K562 (cell line): ENCODE results near the gene MAPK4.

Source experiments
- CEBPG ChIP-seq, 3 experiments: fragments of 200-800 bp in 1 of 3; sonication (Bioruptor generic) in 1 of 3; sonication (generic) in 1 of 3; formaldehyde crosslinking in 1 of 3; IDR thresholded peaks in 2 of 3; conservative IDR thresholded peaks in 1 of 3; 2 replicates each; pipeline versions ENCODE4 v1.6.1 to v1.8.0; 2016 to 2022; ENCODE audit warnings: missing compliant biosample characterization in 2 of 3, missing genetic modification characterization in 2 of 3, mild to moderate bottlenecking in 1 of 3, missing genetic modification reagents in 1 of 3
- MTF1 ChIP-seq: fragments of 250-450 bp; sonication (Bioruptor Pico); IDR thresholded peaks from 2 replicates; pipeline ENCODE4 v1.9.0; 2021; ENCODE audit warnings: moderate library complexity, mild to moderate bottlenecking, inconsistent platforms, borderline replicate concordance
- SETDB1 ChIP-seq: IDR thresholded peaks from one replicate; pipeline ENCODE4 v1.6.1; 2012; ENCODE audit warnings: low read length, control low read depth, inconsistent platforms
- TF ChIP-seq, protein P1 (sequence below): fragments of 450-650 bp; IDR thresholded peaks from 2 replicates; pipeline ENCODE4 v1.6.1; 2016
- TF ChIP-seq, protein P2 (sequence below), 3 experiments: IDR thresholded peaks in 2 of 3; conservative IDR thresholded peaks in 1 of 3; 2 replicates each; pipeline ENCODE4 v1.5.1; 2011 to 2012; ENCODE audit warnings: low read length in 3 of 3, mild to moderate bottlenecking in 3 of 3, control low read depth in 2 of 3, improper control_type of control experiment in 1 of 3, inconsistent platforms in 1 of 3, low read depth in 1 of 3, mixed read lengths in 1 of 3, moderate library complexity in 1 of 3; ENCODE audit not compliant: insufficient read depth in 2 of 3
- TF ChIP-seq, protein P3 (sequence below): fragments of 250-450 bp; sonication (Bioruptor Pico); IDR thresholded peaks from 2 replicates; pipeline ENCODE4 v1.5.0; 2020; ENCODE audit warnings: mild to moderate bottlenecking

DNA sequence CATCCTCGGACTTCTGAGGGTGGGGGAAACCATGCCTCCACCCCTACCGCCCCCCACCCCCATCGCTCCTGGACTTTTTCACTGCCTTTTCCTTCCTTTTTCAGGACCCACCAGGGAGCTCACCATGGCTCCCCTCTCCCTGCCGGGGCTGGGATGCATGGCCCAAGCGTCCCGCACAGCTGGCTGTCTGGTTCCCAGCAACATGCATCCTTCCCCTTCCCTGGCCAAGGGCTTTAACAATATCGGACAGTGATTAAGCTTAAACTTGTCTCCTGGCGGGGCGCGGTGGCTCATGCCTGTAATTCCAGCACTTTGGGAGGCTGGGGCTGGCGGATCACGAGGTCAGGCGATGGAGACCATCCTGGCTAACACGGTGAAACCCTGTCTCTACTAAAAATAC, 215.8 kb downstream of the MAPK4 start:
- TF ChIP-seq, protein P1, sequence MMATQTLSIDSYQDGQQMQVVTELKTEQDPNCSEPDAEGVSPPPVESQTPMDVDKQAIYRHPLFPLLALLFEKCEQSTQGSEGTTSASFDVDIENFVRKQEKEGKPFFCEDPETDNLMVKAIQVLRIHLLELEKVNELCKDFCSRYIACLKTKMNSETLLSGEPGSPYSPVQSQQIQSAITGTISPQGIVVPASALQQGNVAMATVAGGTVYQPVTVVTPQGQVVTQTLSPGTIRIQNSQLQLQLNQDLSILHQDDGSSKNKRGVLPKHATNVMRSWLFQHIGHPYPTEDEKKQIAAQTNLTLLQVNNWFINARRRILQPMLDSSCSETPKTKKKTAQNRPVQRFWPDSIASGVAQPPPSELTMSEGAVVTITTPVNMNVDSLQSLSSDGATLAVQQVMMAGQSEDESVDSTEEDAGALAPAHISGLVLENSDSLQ, result no peak
- TF ChIP-seq, protein P2, sequence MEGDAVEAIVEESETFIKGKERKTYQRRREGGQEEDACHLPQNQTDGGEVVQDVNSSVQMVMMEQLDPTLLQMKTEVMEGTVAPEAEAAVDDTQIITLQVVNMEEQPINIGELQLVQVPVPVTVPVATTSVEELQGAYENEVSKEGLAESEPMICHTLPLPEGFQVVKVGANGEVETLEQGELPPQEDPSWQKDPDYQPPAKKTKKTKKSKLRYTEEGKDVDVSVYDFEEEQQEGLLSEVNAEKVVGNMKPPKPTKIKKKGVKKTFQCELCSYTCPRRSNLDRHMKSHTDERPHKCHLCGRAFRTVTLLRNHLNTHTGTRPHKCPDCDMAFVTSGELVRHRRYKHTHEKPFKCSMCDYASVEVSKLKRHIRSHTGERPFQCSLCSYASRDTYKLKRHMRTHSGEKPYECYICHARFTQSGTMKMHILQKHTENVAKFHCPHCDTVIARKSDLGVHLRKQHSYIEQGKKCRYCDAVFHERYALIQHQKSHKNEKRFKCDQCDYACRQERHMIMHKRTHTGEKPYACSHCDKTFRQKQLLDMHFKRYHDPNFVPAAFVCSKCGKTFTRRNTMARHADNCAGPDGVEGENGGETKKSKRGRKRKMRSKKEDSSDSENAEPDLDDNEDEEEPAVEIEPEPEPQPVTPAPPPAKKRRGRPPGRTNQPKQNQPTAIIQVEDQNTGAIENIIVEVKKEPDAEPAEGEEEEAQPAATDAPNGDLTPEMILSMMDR (IDR thresholded peaks at IDR 0.05 in 2 of 3, conservative IDR thresholded peaks at IDR 0.05 in 1 of 3; ENCODE audit: insufficient read depth in 2 of 3, low read depth in 1 of 3, low read length in 3 of 3), result no peak
- TF ChIP-seq MTF1 (CRISPR knock-in tag), result no peak
- TF ChIP-seq CEBPG (CRISPR knock-in tag; IDR thresholded peaks at IDR 0.05), result no peak
- no peak for TF ChIP-seq CEBPG (tag; conservative IDR thresholded peaks at IDR 0.05 in 1 of 2, IDR thresholded peaks at IDR 0.05 in 1 of 2)
- no peak for TF ChIP-seq SETDB1
- TF ChIP-seq, protein P3, sequence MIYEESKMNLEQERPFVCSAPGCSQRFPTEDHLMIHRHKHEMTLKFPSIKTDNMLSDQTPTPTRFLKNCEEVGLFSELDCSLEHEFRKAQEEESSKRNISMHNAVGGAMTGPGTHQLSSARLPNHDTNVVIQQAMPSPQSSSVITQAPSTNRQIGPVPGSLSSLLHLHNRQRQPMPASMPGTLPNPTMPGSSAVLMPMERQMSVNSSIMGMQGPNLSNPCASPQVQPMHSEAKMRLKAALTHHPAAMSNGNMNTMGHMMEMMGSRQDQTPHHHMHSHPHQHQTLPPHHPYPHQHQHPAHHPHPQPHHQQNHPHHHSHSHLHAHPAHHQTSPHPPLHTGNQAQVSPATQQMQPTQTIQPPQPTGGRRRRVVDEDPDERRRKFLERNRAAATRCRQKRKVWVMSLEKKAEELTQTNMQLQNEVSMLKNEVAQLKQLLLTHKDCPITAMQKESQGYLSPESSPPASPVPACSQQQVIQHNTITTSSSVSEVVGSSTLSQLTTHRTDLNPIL (CRISPR knock-in tag), result no peak
